ENCODE measurements around the gene PTPN13. TPM values are rescaled to one million over a fixed set of nuclear protein-coding genes. Genes with fewer than 3 reads are reported as not detected.
A peak's percentile ranks its signal among the peaks of the same experiment; 100 is the strongest.

The PTPN13 gene
- total RNA-seq, 4 donors from 2014 or later, result 97.3 to 146 (median 125) TPM

GRCh38 chr4:86670756-86671155 lies 76.6 kb downstream of the PTPN13 start:
- TF ChIP-seq POLR2A (IDR thresholded peaks at IDR 0.05), result no peak
- TF ChIP-seq POLR2AphosphoS5 (IDR thresholded peaks at IDR 0.05), result no peak
- no peak for TF ChIP-seq CTCF (IDR thresholded peaks at IDR 0.05)
- TF ChIP-seq EP300 (IDR thresholded peaks at IDR 0.05), result no peak
- peaks cover 6% of the 10 kb centered on the region for H3K4me1 ChIP-seq
- peak overlapping the region; percentile 42 for H3K27ac ChIP-seq
- H3K27me3 ChIP-seq, result no peaks in the 10 kb centered on the region
- DNase-seq (ENCODE audit: low spot score in 2 of 2), result no peak
- 69% methylated on average over 2 of the region's 2 CpGs for WGBS
- H3K4me3 ChIP-seq, result no peak overlapping the region
- no peaks in the 10 kb centered on the region for H3K36me3 ChIP-seq
- no peaks in the 10 kb centered on the region for H3K9me3 ChIP-seq

DNA sequence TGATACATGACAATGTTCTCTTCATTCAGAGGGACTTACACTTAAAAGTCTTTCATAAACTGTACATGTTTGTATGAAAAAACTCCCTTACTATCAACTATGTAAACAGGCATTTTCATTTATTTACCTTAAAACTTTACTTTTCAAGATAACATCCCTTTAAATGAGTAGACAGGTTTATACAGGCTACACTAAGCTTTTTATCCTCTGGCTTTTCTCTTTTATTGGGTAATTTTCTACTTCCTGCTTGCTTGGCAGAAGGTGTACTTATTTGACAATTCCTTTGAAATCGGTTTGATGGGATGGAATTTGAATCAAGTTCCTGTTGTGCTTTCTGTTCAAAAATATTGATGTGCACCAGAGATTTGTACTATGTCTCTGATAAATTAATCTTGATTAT lies 81.4 kb downstream of the PTPN13 start:
- Histone ChIP-seq H3K9me3 (no peaks in the 10 kb centered on the region), H3K27ac (no peak overlapping the region), H3K36me3 (no peaks in the 10 kb centered on the region), H3K27me3 (no peaks in the 10 kb centered on the region), H3K4me3 (no peak overlapping the region), H3K4me1 (peaks cover 3% of the 10 kb centered on the region)
- DNase-seq (ENCODE audit: low spot score in 2 of 2), result no peak
- WGBS, result 44% methylated on average over 1 of the region's 1 CpG
- no peak for TF ChIP-seq POLR2A (IDR thresholded peaks at IDR 0.05)
- TF ChIP-seq CTCF (IDR thresholded peaks at IDR 0.05), result no peak
- TF ChIP-seq EP300 (IDR thresholded peaks at IDR 0.05), result no peak

- Histone ChIP-seq H3K27me3 (no peaks in the 10 kb centered on the region), H3K4me1 (no peaks in the 10 kb centered on the region), H3K9me3 (no peaks in the 10 kb centered on the region), H3K36me3 (no peaks in the 10 kb centered on the region), H3K4me3 (no peak overlapping the region), H3K27ac (no peak overlapping the region)
- TF ChIP-seq CTCF (IDR thresholded peaks at IDR 0.05), result no peak
- no peak for TF ChIP-seq EP300 (IDR thresholded peaks at IDR 0.05)
- TF ChIP-seq POLR2AphosphoS5 (IDR thresholded peaks at IDR 0.05), result no peak
- no peak for TF ChIP-seq POLR2A (IDR thresholded peaks at IDR 0.05)
- WGBS, result 86% methylated on average over 2 of the region's 2 CpGs
- DNase-seq (ENCODE audit: low spot score in 2 of 2), result no peak
Measured at GRCh38 chr4:86678796-86679195, 84.7 kb downstream of the PTPN13 start.

GRCh38 chr4:86679441-86679840 lies 85.3 kb downstream of the PTPN13 start:
- Histone ChIP-seq H3K4me1 (no peaks in the 10 kb centered on the region), H3K4me3 (no peak overlapping the region), H3K36me3 (no peaks in the 10 kb centered on the region), H3K9me3 (no peaks in the 10 kb centered on the region), H3K27ac (no peak overlapping the region), H3K27me3 (no peaks in the 10 kb centered on the region)
- no peak for DNase-seq (ENCODE audit: low spot score in 2 of 2)
- WGBS, result 94% methylated on average over 2 of the region's 2 CpGs
- TF ChIP-seq EP300 (IDR thresholded peaks at IDR 0.05) (no peak), POLR2A (IDR thresholded peaks at IDR 0.05) (no peak), CTCF (IDR thresholded peaks at IDR 0.05) (no peak), POLR2AphosphoS5 (IDR thresholded peaks at IDR 0.05) (no peak)

GRCh38 chr4:86683167-86683566 lies 89.1 kb downstream of the PTPN13 start:
- DNase-seq (ENCODE audit: low spot score in 2 of 2), result no peak
- no peak for TF ChIP-seq POLR2A (IDR thresholded peaks at IDR 0.05)
- TF ChIP-seq POLR2AphosphoS5 (IDR thresholded peaks at IDR 0.05), result no peak
- TF ChIP-seq CTCF (IDR thresholded peaks at IDR 0.05), result no peak
- no peak for TF ChIP-seq EP300 (IDR thresholded peaks at IDR 0.05)
- WGBS, result 95% methylated on average over 2 of the region's 2 CpGs
- Histone ChIP-seq H3K36me3 (no peaks in the 10 kb centered on the region), H3K9me3 (no peaks in the 10 kb centered on the region), H3K27ac (no peak overlapping the region), H3K4me3 (no peak overlapping the region), H3K4me1 (no peaks in the 10 kb centered on the region), H3K27me3 (no peaks in the 10 kb centered on the region)
